Transverse colon (tissue), 4 donors: ENCODE results near the gene MCAM. TPM values are rescaled to one million over a fixed set of nuclear protein-coding genes. Genes with fewer than 3 reads are reported as not detected.

Source experiments
- DNase-seq: peaks from one replicate; pipeline ENCODE4 v3.0.0-alpha.2; 2019
- H3K27ac ChIP-seq, 4 donors: fragments of 200-600 bp; sonication (generic); 2 replicates each; pipeline ENCODE4 v1.5.1; 2016 to 2018; ENCODE audit warnings: inconsistent platforms in 4 of 4
- H3K27me3 ChIP-seq: fragments of 200-600 bp; sonication (generic); 2 replicates; pipeline ENCODE4 v1.5.1; 2017; ENCODE audit warnings: inconsistent platforms
- H3K36me3 ChIP-seq, 4 donors: fragments of 200-600 bp; sonication (generic); 2 replicates each; pipeline ENCODE4 v1.5.1; 2017 to 2019; ENCODE audit warnings: inconsistent platforms in 4 of 4
- H3K4me1 ChIP-seq, 4 donors: fragments of 200-600 bp; sonication (generic); 2 replicates each; pipeline ENCODE4 v1.5.1; 2017 to 2020; ENCODE audit warnings: inconsistent platforms in 4 of 4
- H3K4me3 ChIP-seq, 4 donors: fragments of 200-600 bp; sonication (generic); 1 replicate in 1 of 4; 2 replicates in 3 of 4; pipeline versions ENCODE4 v1.5.1 to v1.6.1; 2017 to 2019; ENCODE audit warnings: inconsistent platforms in 4 of 4
- H3K9me3 ChIP-seq, 2 donors: fragments of 200-600 bp; sonication (generic); 2 replicates each; pipeline ENCODE4 v1.5.1; 2017 to 2019; ENCODE audit warnings: inconsistent platforms in 2 of 2
- CTCF ChIP-seq, 5 experiments: fragments of 200-600 bp in 3 of 5; fragments of 450-650 bp in 2 of 5; sonication (generic) in 3 of 5; IDR thresholded peaks; 1 replicate in 2 of 5; 2 replicates in 3 of 5; pipeline ENCODE4 v1.5.1; 2016 to 2017; ENCODE audit warnings: antibody characterized with exemption in 5 of 5, inconsistent platforms in 3 of 5, mild to moderate bottlenecking in 2 of 5, moderate library complexity in 1 of 5
- EP300 ChIP-seq: sonication (generic); formaldehyde crosslinking; IDR thresholded peaks from one replicate; pipeline ENCODE4 v1.6.1; 2017; ENCODE audit warnings: antibody characterized with exemption, low read depth
- POLR2A ChIP-seq: fragments of 450-650 bp; IDR thresholded peaks from one replicate; pipeline ENCODE4 v1.6.1; 2016; ENCODE audit warnings: antibody characterized with exemption, mild to moderate bottlenecking, moderate library complexity
- POLR2AphosphoS5 ChIP-seq, 3 donors: sonication (generic); formaldehyde crosslinking; IDR thresholded peaks; one replicate each; pipeline ENCODE4 v1.6.1; 2016; ENCODE audit warnings: antibody characterized with exemption in 3 of 3
- WGBS, 2 donors: methylation state at CpG; one replicate each; pipeline ENCODE4 v1.1.5; 2018; ENCODE audit warnings: low coverage in 1 of 2; 5-methylcytosine and 5-hydroxymethylcytosine counted together
- in situ Hi-C, 4 donors: fragments of 200-750 bp; cut with MboI; loops; one replicate each; pipeline versions ENCODE4 v1.15.0 to v1.15.1; 2017; ENCODE audit warnings: low sequenced_read_pairs in 3 of 4, low pct_ligation_motif_present in 1 of 4, low pct_unique_long_range_greater_than_20kb in 1 of 4
- intact Hi-C: fragments of 100-400 bp; cut with DNase I; formaldehyde crosslinking; loops from one replicate; pipeline ENCODE4 v1.15.1; 2023; ENCODE audit warnings: low total_unique reads
- total RNA-seq, 4 donors: library from RNA; depleted of rRNA; stranded (reverse); fragments of >200 nt; gene quantifications; one replicate each; pipeline ENCODE4 v1.1.0, GENCODE V29; 2016

MCAM gene
- total RNA-seq, 4 donors from 2014 or later, result 87.4 to 466 (median 150) TPM

- Histone ChIP-seq H3K36me3 (no peaks in the 10 kb centered on the region), H3K27ac (peak overlapping the region; percentile 80 to 84 (median 82)), H3K4me3 (peak overlapping the region in 3 of 4 donors; percentile 38 to 49 (median 47)), H3K27me3 (peaks cover 41% of the 10 kb centered on the region), H3K9me3 (no peaks in the 10 kb centered on the region), H3K4me1 (peaks cover 23 to 62% (median 48%) of the 10 kb centered on the region in 4 donors)
- intact Hi-C loops, result no loop called here
- no peak for DNase-seq
- 60 to 100% methylated on average over 2 to 11 of the region's 11 CpGs for WGBS, 2 donors
- TF ChIP-seq CTCF (IDR thresholded peaks at IDR 0.05) (no peak), POLR2A (no peak)
- in situ Hi-C loops, result no loop called here
Measured at GRCh38 chr11:119338965-119339588, 22.1 kb upstream of the MCAM start.

- Histone ChIP-seq H3K27me3 (peaks cover 37% of the 10 kb centered on the region), H3K27ac (peak overlapping the region; percentile 80 to 84 (median 82)), H3K4me3 (peak overlapping the region in 1 of 4 donors; percentile 47), H3K36me3 (no peaks in the 10 kb centered on the region), H3K9me3 (no peaks in the 10 kb centered on the region), H3K4me1 (peaks cover 23 to 68% (median 50%) of the 10 kb centered on the region in 4 donors)
- no peak for TF ChIP-seq POLR2AphosphoS5 (IDR thresholded peaks at IDR 0.05)
- TF ChIP-seq EP300, result no peak
- peak; percentile 81 to 86 (median 86) for TF ChIP-seq CTCF (IDR thresholded peaks at IDR 0.05)
- WGBS, 2 donors, result 18% methylated on average over 17 of the region's 17 CpGs; no CpG with 5 or more reads in 1 of the 2 donors
- intact Hi-C loops (no loop called here), in situ Hi-C loops (no loop called here)
- DNase-seq, result peak; percentile 76
Measured at GRCh38 chr11:119338318-119338890, 21.5 kb upstream of the MCAM start.

DNA sequence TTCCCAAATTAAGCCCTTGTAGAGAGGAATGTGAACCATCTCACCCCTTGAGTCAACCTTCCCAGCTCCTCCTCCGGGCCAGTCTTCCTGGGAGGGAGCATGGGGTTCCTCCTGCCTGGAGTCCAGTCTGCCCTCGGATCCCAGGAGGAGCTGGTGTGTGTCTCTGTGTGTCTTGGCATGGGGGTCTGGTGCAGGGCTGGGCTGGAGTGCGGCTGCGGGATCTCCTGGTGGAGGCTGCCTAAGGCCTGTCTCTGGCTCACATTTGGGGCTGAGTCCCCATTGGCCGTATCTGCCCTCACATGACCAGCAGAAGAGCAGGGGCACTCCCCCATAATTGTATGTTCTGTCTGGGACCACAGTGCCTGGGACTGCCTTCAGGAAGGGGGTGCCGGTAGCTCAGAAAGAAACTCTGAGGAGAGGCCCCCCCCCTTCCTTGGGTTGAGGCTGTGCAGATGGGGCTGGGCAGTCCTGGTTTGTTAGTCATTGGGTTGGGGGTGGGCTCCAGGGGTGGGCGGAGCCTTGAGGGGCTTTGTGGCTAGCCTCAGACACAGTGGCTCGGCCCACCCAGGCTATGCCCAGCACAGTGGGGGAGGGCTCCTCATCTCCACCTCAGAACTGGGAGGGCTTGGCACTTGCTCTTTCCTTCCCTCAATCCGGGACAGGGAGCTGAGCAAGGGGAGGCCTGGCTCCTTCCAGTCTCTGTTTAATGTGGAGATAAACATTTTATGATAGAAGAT lies 20.8 kb upstream of the MCAM start:
- WGBS, 2 donors, result 75% methylated on average over 6 of the region's 9 CpGs; no CpG with 5 or more reads in 1 of the 2 donors
- Histone ChIP-seq H3K27ac (peak overlapping the region; percentile 61 to 84 (median 82)), H3K4me1 (peaks cover 23 to 68% (median 50%) of the 10 kb centered on the region in 4 donors), H3K27me3 (peaks cover 32% of the 10 kb centered on the region), H3K4me3 (no peak overlapping the region), H3K36me3 (no peaks in the 10 kb centered on the region), H3K9me3 (no peaks in the 10 kb centered on the region)
- TF ChIP-seq POLR2A, result no peak
- TF ChIP-seq EP300, result no peak
- no peak for TF ChIP-seq CTCF (IDR thresholded peaks at IDR 0.05)
- TF ChIP-seq POLR2AphosphoS5 (IDR thresholded peaks at IDR 0.05), result no peak
- no peak for DNase-seq
- intact Hi-C loops (no loop called here), in situ Hi-C loops (no loop called here)

GRCh38 chr11:119336744-119337469 lies 20.0 kb upstream of the MCAM start:
- WGBS, 2 donors, result 29 to 86% methylated on average over 1 to 9 of the region's 9 CpGs
- peaks cover 23 to 68% (median 50%) of the 10 kb centered on the region in 4 donors for H3K4me1 ChIP-seq

More at GRCh38 chr11:119336744-119337469, 20.0 kb upstream of the MCAM start:
- DNase-seq, result no peak
- peaks cover 28% of the 10 kb centered on the region for H3K27me3 ChIP-seq
- no peaks in the 10 kb centered on the region for H3K9me3 ChIP-seq
- no peaks in the 10 kb centered on the region for H3K36me3 ChIP-seq
- no peak overlapping the region for H3K4me3 ChIP-seq
- intact Hi-C loops, result no loop called here
- H3K27ac ChIP-seq, result peak overlapping the region; percentile 61 to 84 (median 82)
- TF ChIP-seq POLR2A (no peak), EP300 (no peak), CTCF (IDR thresholded peaks at IDR 0.05) (no peak)
- in situ Hi-C loops, result no loop called here
